GM23338 (cell line): Measurements from ENCODE around the gene LRBA.

ENCODE experiments used
- CTCF ChIP-seq, 2 experiments: fragments of 200-600 bp in 1 of 2; sonication (generic) in 1 of 2; conservative IDR thresholded peaks; 2 replicates each; pipeline versions ENCODE4 v1.5.1 to v1.6.1; 2016 to 2017; ENCODE audit warnings: antibody characterized with exemption in 2 of 2, low read depth in 2 of 2, mild to moderate bottlenecking in 2 of 2, moderate library complexity in 1 of 2
- EZH2 ChIP-seq: fragments of 200-600 bp; sonication (generic); IDR thresholded peaks from one replicate; pipeline ENCODE4 v1.8.0; 2017; ENCODE audit warnings: antibody characterized with exemption, mild to moderate bottlenecking, low read depth; ENCODE audit not compliant: unreplicated experiment
- EZH2phosphoT487 ChIP-seq: fragments of 200-600 bp; sonication (generic); IDR thresholded peaks from one replicate; pipeline ENCODE4 v1.8.1; 2018; ENCODE audit warnings: antibody characterized with exemption; ENCODE audit not compliant: unreplicated experiment
- POLR2AphosphoS5 ChIP-seq: IDR thresholded peaks from 2 replicates; pipeline ENCODE4 v1.6.1; 2016; ENCODE audit warnings: antibody characterized with exemption, low read depth
- REST ChIP-seq: IDR thresholded peaks from one replicate; pipeline ENCODE4 v1.6.1; 2018; ENCODE audit warnings: antibody characterized with exemption; ENCODE audit not compliant: unreplicated experiment
- ZNF462 ChIP-seq: fragments of 250-450 bp; sonication (Bioruptor Pico); IDR thresholded peaks from 2 replicates; pipeline ENCODE4 v1.5.0; 2020; ENCODE audit warnings: mild to moderate bottlenecking, moderate library complexity

DNA sequence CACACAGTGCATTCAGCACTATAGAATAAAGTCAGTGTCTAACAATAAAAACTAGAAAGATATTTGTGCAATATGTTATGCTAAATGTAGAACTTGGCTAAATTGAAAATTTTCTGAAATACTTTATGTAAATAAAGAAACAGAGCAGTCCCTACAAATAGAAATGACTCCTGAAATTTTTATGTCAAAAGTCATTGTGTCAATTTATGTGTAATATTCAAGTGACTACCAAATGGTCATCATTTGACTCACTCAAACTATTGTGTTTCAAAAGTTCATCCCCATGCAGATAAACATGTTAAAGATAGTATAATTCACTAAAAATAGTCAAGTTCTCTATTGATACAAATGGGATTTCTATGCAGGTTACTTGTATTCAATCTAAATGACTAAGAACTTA is 17.9 kb downstream of the LRBA start:
- TF ChIP-seq CTCF (conservative IDR thresholded peaks at IDR 0.05; ENCODE audit: low read depth in 2 of 2) (no peak), REST (no peak), POLR2AphosphoS5 (no peak), EZH2 (no peak), EZH2phosphoT487 (no peak), ZNF462 (CRISPR knock-in tag) (no peak)
